Endothelial cell (in vitro differentiated cells): ENCODE data around the gene ANO6. TPM values are rescaled to one million over a fixed set of nuclear protein-coding genes. Genes with fewer than 3 reads are reported as not detected.
"Not testable (repeated sequence)": the region's sequence is repeated elsewhere in the genome, so short reads cannot be mapped to it uniquely, and the experiment has no call there.

Experiments
- DNase-seq: peaks from one replicate; pipeline ENCODE4 v3.0.0; 2021; ENCODE audit warnings: low spot score
- H3K27ac Mint-ChIP-seq: one replicate; pipeline ENCODE4 v1.8.0; 2021; ENCODE audit warnings: mixed read lengths, inconsistent platforms; ENCODE audit not compliant: unreplicated experiment
- H3K27me3 Mint-ChIP-seq: one replicate; pipeline ENCODE4 v1.8.0; 2021; ENCODE audit warnings: mild to moderate bottlenecking, moderate library complexity, mixed read lengths, inconsistent platforms; ENCODE audit not compliant: unreplicated experiment
- H3K36me3 Mint-ChIP-seq: one replicate; pipeline ENCODE4 v1.8.0; 2021; ENCODE audit warnings: mild to moderate bottlenecking, low read depth, mixed read lengths, inconsistent platforms; ENCODE audit not compliant: unreplicated experiment
- H3K4me1 Mint-ChIP-seq: one replicate; pipeline ENCODE4 v1.8.0; 2021; ENCODE audit warnings: mild to moderate bottlenecking, mixed read lengths, inconsistent platforms; ENCODE audit not compliant: unreplicated experiment
- H3K4me3 Mint-ChIP-seq: one replicate; pipeline ENCODE4 v1.8.0; 2021; ENCODE audit warnings: mild to moderate bottlenecking, mixed read lengths, inconsistent platforms; ENCODE audit not compliant: unreplicated experiment
- H3K9me3 Mint-ChIP-seq: one replicate; pipeline ENCODE4 v1.8.0; 2021; ENCODE audit warnings: mixed read lengths, inconsistent platforms; ENCODE audit not compliant: unreplicated experiment
- total RNA-seq: library from RNA; stranded (reverse); fragmentation: NEBNext Ultra II Directional; extraction: Animal tissue kit (Norgen Biotek cat#: 25700); gene quantifications from one replicate; pipeline ENCODE4 v1.2.1, GENCODE V29; 2021; ENCODE audit not compliant: unreplicated experiment
- TF ChIP-seq, protein P1 (sequence below): fragments of 200-600 bp; sonication (generic); IDR thresholded peaks from one replicate; pipeline ENCODE4 v1.5.0; 2021; ENCODE audit warnings: antibody characterized with exemption; ENCODE audit not compliant: unreplicated experiment

Gene ANO6
- total RNA-seq, 1 donor from 2014 or later, result 50.8 TPM

DNA sequence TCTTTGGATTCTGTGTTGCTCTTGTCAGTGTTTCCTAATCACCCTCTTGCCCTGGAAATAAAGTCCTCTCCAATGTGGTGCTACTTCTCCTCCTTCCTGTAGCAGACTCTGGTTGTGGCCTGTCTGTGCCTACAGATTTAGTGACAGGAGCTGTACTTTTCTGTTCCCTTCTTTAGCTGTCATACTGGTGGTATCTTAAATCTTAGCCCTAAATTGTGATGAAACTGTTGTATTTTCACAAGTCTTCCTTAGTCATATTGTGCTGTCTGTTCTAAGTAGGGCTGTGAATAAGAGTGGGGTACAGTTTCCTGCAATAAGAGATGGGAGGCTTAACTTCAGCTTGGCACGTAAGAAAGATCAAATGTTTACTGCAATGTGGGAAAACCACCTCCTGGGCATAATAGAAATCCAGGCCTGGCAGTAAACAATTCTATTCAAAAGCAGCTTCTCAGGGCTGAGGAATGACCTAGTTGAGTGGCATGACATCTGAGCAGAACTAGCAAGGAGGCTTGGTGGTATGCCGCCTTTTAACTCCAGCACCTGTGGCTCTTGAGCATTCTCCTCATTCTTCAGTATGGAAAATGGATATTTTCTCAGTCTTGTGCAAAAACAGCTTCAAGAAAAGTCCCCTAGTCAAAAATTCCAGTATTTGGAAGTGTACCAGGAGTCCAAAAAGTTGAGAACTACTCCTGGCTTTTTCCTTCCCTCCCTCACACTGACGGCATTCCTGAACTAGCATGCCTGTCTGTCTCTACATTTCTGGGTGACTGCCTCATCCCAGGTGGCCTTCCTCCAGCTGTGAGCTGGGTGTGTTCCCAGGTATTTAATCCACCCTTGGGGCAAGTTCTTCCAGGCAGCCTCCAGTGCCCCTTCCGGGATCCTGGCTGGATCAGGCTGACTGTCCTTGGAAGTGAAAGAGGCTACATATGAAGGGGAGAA, 19.5 kb downstream of the ANO6 start:
- DNase-seq, result no peak
- no peaks in the 10 kb centered on the region for H3K36me3 Mint-ChIP-seq
- peaks cover 48% of the 10 kb centered on the region for H3K4me1 Mint-ChIP-seq
- no peaks in the 10 kb centered on the region for H3K9me3 Mint-ChIP-seq
- peak overlapping the region; percentile 98 for H3K27ac Mint-ChIP-seq
- peaks cover 4% of the 10 kb centered on the region for H3K27me3 Mint-ChIP-seq
- peak overlapping the region; percentile 20 for H3K4me3 Mint-ChIP-seq
- TF ChIP-seq, protein P1, sequence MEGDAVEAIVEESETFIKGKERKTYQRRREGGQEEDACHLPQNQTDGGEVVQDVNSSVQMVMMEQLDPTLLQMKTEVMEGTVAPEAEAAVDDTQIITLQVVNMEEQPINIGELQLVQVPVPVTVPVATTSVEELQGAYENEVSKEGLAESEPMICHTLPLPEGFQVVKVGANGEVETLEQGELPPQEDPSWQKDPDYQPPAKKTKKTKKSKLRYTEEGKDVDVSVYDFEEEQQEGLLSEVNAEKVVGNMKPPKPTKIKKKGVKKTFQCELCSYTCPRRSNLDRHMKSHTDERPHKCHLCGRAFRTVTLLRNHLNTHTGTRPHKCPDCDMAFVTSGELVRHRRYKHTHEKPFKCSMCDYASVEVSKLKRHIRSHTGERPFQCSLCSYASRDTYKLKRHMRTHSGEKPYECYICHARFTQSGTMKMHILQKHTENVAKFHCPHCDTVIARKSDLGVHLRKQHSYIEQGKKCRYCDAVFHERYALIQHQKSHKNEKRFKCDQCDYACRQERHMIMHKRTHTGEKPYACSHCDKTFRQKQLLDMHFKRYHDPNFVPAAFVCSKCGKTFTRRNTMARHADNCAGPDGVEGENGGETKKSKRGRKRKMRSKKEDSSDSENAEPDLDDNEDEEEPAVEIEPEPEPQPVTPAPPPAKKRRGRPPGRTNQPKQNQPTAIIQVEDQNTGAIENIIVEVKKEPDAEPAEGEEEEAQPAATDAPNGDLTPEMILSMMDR, result no peak

DNA sequence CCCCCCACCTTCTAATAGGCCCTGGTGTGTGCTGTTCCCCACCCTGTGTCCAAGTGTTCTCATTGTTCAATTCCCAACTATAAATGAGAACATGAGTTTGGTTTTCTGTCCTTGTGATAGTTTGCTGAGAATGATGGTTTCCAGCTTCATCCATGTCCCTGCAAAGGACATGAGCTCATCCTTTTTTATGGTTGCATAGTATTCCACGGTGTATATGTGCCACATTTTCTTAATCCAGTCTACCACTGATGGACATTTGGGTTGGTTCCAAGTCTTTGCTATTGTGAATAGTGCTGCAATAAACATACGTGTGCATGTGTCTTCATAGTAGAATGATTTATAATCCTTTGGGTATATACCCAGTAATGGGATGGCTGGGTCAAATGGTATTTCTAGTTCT, 20.5 kb downstream of the ANO6 start:
- not testable (repeated sequence) for DNase-seq, H3K27ac Mint-ChIP-seq, H3K27me3 Mint-ChIP-seq, H3K36me3 Mint-ChIP-seq, H3K9me3 Mint-ChIP-seq, H3K4me3 Mint-ChIP-seq
- peaks cover 54% of the 10 kb centered on the region for H3K4me1 Mint-ChIP-seq

DNA sequence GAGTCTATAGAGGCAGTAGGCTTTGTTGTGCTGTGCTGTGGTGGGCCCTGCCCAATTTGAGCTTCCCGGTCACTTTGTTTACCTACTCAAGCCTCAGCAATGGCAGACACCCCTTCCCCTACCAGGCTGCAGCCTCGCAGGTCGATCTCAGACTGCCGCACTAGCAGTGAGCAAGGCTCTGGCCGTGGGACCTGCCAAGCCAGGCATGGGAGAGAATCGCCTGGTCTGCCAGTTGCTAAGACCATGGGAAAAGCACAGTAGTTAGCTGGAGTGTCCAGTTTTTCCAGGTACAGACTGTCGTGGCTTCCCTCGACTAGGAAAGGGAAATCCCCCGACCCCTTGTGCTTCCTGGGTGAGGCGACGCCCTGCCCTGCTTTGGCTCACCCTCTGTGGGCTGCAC, 26.3 kb downstream of the ANO6 start:
- no peak for DNase-seq
- H3K27me3 Mint-ChIP-seq, result peaks cover 2% of the 10 kb centered on the region
- peaks cover 15% of the 10 kb centered on the region for H3K4me1 Mint-ChIP-seq
- no peak overlapping the region for H3K4me3 Mint-ChIP-seq
- H3K27ac Mint-ChIP-seq, result no peak overlapping the region
- no peaks in the 10 kb centered on the region for H3K36me3 Mint-ChIP-seq
- H3K9me3 Mint-ChIP-seq, result no peaks in the 10 kb centered on the region
- TF ChIP-seq, protein P1, result no peak

DNA sequence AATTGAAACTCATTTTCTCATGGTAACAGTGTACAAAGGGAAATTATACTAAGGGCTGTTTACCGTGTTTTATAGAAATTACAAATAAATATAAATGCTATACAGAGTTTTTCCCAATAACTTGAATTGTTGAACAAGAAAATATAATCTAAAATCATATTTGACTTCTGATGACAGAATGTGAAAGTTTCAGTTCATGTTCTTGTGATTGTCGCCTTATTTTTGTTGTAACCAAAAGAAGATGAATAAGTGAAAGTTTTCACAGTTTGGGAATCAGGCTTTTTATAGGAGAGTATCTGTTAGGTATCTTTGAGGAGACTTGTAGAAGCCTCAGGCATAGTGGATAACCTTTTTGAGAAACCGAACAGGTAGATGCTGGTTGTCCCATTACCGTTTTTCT, 28.1 kb downstream of the ANO6 start:
- H3K27me3 Mint-ChIP-seq, result peaks cover 2% of the 10 kb centered on the region
- H3K36me3 Mint-ChIP-seq, result peaks cover 3% of the 10 kb centered on the region
- TF ChIP-seq, protein P1, result no peak
- peaks cover 18% of the 10 kb centered on the region for H3K4me1 Mint-ChIP-seq
- no peaks in the 10 kb centered on the region for H3K9me3 Mint-ChIP-seq
- DNase-seq, result no peak
- no peak overlapping the region for H3K4me3 Mint-ChIP-seq
- H3K27ac Mint-ChIP-seq, result no peak overlapping the region

DNA sequence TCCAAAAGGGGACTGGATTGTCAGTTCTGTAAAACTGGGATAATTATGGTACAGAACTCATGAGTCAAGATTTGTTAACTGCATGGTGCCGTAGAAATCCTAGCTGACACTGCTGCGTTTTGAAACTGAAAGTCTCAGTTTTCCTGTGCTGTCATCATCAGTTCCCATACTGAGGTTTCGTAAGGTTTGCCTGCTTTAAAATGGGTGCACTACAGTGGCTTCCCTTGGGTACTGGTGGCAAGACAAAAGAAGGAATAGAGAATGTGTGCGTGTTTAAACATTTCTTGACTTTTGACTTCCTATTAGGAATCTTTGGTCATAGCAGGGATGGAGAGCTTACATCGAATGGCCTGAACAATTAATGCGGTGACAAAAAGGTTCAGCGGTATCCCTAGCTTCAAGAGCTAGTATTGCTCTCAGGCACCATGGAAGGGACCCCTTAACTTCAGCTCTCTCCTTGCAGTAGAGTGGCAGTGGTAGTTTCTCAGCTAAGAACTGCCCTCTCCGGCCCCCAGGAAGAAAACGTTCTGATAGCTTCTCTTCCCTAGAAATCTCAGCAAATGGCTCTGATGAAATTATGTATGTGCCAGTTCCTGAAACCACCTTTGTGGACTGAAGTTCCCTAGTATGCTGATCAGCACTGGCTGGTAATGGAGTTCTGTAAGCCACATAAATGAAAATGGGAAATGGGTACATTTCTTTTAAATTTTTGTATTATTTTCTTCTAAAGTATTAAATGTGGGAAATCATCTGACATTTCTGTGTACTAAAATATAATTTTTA, 28.9 kb downstream of the ANO6 start:
- peaks cover 3% of the 10 kb centered on the region for H3K36me3 Mint-ChIP-seq
- no peak for DNase-seq
- TF ChIP-seq, protein P1, result no peak
- H3K9me3 Mint-ChIP-seq, result no peaks in the 10 kb centered on the region
- no peak overlapping the region for H3K27ac Mint-ChIP-seq
- no peak overlapping the region for H3K4me3 Mint-ChIP-seq
- H3K27me3 Mint-ChIP-seq, result peaks cover 2% of the 10 kb centered on the region
- peaks cover 15% of the 10 kb centered on the region for H3K4me1 Mint-ChIP-seq
